COLO829 (cell line): Measurements from ENCODE around the gene AANAT.

Source experiments
- DNase-seq: peaks from one replicate; pipeline ENCODE4 v3.0.0; 2012; ENCODE audit warnings: low spot score

Gene AANAT

DNA sequence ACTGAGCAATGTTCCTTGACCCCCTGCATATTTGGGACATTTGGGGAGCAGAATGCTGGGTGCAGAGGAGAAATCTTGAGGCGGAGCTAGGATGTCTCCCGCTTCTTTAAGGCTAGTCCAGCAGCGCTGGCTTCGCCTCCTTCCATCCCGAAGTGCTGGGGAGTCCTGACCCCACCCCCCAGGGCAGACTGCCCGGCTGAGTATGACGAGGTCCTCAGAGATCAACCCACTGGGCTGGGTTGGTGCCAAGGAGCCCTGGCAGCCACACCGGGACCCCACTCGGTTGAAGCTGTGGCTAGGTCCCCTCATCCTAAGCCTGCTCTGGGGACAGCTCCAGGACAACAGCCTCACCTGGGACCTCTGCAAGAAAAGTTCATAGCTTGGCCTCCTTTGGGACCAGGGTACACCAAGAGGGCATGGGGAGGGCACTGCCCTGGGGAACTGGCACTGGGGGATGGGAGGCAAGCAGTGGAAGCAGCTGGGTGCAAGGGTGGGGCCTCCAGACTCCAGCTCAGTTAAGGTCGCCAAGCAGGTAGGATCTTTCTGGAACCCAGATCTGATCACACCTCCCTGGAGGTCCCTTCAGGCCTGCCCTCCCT is 22.8 kb downstream of the AANAT start:
- no peak for DNase-seq

DNA sequence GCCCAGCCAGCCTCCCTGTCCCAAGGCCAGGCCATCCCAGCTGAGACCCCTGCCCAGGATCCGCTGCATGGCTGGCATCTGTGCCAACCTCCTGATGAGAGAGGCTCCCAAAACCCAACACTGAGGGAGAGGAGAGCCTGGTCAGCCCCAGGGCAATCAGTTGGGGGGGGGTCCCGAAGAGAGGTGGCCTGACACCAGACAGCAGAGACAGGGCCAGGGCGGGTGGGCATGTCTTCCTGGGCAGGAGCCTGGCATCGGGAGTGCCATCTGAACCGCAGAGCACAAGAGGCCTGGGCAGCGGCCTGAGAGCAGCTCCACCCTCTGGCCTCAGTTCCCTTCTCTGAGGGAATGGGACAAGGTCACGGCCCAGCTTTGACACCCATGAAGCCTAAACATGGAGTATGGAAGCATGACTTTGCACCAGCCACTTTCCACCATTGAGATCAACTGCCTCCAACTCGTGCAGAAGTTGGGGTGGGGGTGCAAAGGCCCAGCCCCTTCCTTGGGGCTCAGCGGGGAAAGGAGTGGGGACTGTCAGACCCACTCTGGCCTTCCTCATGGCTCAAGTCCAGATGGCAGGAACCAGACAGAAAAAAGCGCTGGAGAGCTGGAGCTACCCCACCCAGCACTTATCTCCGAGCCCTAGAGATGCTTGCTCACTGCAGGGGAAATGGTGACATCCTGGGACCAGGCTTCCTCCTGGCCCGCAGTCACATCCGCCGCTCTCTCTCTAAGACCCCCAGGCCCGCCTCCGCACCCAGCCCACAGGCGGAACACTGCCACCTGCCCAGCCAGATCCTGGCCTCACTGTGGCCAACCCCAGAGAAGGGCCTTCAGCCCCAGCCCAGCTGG is 24.1 kb downstream of the AANAT start:
- no peak for DNase-seq

DNA sequence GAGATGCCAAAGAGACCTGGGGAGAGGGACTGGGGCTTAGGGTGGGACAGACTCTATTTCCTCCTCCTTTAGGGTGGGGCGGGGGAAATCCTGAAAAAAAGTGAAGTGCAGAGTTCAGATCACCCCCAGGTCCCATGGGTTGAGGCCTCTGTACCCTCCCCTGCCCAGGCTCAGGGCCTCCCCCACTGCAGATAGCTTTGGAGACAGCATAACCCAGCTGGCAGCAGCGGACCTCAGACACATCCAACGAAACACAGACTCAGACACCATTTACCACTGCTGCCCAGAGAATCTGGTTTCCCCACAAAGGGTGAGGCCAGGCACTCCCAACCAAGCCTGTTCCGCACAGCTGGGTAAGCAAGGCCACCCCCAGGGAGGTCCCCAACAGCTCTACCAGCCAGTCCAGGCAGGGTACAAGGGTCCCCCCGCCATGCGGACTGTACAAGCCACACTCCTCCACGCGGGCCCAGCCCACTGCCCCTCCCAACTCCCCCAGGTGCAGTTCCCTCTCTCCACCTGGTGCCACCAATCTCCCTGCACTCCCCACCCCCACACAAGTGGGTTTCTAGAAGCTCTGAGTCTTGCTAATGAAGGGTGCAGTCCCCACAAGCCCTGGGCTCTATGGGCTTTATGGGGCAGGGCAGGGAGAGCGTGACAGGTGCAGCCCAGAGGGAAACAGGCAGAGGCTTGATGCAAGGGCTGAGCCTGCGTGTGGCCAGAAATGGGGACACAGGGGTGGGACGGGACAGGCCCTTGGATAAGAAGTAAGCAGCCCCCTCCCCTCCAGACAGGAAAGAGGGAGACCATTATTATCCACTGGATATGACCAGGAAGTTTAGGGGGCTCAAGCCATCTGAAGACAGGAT is 25.0 kb downstream of the AANAT start:
- no peak for DNase-seq

DNA sequence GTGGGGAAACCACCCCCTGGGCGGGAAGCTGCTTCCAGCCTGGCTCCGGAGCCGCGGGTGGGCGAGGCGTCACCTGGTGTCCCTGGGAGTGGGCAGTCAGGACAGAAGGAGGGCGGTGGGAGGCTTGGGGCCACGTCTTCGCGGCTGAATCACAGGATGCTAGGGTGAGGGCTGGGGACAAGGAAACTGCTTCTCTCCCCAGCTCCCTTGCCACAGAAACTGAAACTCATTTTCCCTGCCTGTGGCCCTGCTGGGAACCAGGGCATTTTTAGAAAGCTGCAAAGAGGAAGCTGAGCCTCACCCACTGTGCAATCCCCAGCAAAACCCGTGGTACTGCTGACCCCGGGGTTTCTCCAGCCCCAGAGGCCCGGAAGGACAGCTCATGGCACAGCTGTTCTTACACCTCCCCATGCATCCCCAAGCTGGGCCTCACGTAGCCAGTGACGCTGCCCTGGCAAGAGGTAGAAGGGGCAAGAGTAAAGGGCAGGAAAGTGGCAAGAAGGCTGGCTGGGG is 25.6 kb downstream of the AANAT start:
- no peak for DNase-seq

DNA sequence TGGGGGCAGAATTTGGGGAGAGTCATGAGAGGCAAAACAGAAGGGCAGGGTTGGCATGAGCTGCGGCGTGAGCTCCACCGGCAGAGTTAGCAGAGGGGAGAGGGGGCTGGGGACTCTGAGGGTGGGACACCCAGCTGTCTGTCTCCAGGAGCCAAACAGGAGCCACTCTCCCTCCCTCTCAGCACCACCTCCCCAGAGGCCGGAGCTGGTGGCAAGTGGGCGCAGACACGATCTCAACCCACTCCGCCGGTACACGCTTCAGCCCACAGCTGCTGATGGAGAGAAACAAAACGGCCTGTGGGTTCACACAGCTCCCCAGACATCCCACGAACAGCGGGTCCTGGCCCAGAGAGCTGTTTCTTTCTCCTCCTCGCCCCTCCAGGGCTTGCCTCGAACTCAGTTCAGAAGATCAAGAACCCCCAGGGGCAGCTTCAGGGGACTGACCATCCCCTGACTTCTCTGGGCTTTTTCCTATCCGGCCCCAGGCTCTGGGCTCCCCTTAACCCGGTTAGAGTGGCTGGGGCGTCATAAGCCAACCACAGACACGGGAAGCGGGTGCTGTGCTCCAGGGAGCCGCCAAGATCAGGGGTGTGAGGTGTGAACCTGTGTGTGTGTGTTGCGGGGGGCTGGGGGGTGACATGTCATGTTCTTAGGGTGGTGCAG is 26.2 kb downstream of the AANAT start:
- no peak for DNase-seq

DNA sequence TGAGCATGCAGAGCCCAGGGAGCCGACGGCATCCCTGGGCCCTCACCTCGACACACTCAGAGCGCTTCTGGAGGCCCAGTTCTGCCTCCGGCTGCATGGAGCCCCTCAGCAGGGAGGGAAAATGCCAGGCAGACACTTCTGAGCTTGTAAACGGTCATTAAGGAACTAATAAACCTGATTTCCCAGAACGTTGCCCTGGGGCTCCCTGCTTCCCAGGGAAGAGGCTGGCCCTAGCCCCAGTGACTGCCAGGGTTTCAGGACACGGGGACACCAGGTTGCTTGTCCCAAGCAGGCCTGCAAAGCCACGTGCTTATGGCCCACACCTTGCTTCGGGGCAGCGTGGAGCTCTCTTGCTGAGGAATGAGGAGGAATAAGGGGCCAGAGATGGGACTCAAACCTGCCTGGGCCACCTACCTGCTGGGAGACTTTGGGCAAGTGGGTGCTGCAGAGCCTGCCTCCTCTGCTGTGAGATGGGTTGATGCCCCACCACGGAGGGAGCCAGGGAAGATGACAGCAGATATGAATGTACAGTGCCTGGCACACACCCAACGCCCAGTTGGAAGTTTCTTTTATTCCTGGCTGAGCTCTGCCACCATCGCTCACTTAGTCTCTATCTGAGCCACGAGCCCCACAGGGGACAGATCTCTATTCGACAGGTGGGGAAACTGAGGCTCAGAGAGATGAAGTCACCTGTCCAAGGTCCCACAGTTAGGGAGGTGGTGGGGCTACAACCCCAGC is 28.4 kb downstream of the AANAT start:
- no peak for DNase-seq

DNA sequence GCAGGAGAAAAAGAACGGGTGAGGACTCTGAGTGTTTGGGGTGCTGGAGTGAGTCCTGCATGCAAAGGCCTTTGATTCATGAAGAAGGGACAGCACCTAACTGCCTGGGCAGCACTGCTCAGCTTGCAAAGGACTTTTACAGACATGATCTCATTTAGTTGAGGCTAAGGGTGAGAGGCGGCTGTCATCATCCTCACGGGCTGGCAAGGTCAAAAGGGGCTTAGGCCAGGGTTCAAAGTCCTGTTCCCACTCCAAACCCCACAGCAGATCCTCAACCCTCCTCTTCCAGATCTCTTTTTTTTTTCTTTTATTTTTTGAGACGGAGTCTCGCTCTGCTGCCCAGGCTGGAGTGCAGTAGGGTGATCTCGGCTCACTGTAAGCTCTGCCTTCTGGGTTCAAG is 29.1 kb downstream of the AANAT start:
- no peak for DNase-seq

DNA sequence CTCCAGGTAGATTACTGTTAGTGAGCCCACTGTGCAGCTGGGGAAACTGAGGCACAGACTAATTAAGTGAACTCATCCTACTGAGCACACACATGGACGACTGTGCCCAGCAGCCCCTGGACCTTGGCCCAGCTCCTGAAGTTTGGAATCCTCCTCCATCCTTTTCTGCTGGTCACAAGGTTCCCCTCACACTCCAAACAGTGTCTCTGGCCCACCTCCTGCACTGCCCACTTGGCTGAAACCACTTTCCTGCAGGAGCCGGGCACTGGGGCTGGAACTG is 30.2 kb downstream of the AANAT start:
- DNase-seq, result no peak

DNA sequence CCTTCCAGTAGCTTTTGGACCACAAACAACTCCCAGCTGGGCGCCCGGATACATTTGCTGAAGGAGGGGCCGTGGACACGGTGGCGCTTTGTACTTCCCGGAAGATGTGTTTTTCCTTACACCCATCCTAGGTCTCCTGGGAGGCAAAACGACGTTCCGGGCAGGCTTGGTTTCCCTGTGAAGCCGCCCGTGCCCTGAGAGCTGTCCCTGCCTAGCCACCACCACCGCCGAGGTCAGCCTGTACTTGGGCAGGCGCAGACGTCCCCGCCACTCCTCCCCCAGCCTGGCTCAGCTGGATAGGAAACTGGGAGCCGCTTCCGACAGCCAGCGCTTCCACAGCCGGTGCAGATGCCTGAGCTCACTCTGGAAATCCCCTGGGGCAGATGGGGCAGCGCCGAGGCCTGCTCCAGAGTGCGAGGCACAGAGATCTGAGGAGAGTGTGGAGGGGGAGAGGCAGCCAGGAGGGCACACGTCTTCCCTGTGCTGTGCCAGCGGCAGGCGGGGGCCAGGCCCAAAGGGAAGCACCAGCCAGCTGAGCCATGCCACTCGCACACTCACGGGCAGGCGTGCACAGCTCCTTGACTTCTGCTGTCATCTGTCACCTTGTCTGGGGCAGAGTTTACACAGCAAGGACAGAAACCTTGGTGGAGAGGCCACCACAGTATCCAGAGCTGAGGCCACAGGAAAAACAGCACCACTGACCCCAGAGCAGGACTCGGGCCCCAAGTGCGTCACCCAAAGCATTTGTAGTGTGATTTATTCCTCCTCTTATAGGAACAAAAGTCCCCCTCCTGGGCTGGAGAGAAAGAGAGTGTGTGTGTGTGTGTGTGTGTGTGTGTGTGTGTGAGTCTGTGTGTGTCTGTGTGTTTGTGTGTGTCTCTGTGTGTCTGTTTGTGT is 30.8 kb downstream of the AANAT start:
- peak; percentile 39 for DNase-seq

DNA sequence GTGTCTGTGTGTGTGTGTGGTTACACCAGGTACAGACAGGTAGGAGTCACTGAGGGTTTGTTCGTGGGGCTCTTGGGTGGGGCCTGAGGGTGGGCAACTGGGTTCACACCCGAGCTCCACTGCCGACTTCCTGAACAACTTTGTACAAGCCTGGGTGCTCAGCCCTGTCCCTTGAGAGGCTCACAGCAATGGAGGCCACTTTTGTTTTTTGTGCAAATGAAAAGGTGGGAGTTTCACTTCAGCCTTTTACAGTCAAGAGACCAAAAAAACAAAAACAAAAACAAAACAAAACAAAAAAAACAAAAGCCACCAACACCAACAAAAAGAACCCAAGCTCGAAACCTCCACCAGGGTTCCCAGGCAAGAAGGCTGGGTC is 31.5 kb downstream of the AANAT start:
- no peak for DNase-seq

DNA sequence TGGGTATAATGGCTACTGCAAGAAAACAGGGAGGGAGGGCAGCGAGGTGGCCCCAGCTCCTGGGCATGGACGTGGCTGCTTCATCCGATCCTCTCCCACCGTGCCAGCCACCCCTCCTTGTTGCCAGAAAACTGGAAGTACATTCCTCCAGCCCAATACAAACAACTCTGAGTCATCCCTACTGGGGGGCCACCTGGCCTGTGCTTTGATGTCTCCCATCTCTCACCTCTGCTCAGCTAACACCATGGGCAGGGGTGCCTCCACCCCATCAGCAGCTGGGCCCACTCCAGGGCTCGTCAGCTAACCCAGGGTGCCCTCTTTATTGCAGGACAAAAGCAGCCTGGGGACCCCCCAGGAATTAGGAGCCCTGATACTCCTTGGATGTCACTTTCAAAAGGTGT is 31.9 kb downstream of the AANAT start:
- DNase-seq, result no peak

DNA sequence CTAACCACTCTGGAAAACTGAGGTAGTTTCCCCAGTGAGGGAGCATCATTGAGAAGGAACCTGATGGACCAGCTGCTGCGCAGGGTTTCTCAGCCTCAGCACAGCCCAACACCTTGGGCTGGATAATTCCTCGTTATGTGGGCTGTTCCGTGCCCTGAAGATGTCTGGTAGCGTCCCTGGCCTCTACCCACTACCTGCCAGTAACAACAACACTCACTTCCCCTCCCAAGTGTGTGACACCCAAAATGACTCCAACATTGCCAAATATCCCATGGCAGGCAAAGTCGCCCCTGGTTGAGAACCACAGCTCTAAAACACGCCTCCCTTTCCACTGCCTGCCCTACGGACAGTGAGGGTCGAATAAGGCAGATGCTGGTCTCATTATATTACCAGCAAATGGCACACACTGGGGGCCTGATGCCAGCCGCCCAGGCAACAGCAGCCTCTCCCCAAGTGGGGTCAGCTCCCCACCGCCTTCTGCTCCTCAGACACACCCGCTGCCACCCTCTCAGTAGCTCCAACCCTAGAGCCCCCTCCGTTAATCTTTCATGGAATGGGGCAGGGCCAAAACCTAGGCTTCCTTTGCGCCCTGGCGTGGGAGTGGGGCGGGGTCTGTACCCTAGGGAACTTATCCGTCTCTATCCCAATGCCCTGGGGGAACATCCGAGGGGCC is 32.8 kb downstream of the AANAT start:
- no peak for DNase-seq

DNA sequence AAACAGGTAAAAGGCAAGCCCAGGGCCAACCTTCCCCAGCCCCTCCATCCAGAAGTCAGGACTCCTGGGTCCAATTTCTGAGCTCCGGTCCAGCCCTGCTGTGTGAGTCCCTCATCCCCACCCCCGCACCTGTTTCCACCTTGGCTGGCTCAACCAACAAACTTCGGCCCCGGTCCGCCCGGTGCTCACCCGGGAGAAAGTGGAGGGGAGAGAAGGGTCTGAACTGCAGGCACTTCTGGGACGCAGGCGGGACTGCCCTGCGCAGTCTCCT is 33.3 kb downstream of the AANAT start:
- DNase-seq, result no peak

DNA sequence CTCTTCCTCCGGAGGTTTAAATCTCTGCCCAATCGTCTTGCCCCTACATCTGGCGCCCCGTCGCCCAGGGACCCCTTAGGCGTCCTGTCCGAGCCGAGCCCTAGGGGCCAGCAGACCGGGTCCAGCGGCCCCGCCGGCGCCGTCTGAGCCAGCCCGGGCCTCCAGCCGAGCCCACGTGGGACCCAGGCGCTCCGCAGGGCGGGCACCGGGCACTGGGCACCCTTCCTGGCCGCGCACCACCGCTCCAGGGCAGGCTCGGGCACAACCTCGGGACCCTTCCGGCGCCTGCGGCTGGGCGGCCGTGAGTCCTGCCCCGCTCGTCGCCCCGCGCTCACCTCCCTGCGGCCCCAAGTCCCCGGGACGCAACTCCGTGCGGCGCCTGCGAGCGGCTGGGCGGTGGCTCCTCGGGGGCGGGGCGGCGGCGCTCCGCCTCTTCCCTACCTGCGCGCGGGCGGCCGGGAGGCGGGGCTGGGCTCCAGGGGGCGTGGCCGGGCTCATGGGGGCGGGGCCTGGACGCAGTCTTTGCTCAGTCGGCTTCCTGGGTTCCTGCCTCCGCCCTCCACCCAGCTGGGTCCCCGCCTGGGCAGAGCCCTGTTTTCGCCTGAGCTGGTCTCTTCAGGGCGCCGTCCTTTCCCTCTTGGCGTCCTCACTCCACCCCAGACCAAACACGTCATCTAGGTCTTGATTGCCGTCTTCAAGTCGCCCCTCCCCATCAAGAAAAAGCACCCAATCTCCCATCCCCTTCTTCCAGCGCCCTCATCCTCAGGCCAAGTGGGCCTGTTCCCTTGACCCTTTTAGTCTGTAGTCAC is 33.8 kb downstream of the AANAT start, which contains the start of gene RHBDF2:
TSS of gene RHBDF2 (minus strand) at position 406 of the 809 bp plus-strand sequence. CDS start 19,899 bp downstream, outside the sequence.
- DNase-seq, result peak; percentile 79

DNA sequence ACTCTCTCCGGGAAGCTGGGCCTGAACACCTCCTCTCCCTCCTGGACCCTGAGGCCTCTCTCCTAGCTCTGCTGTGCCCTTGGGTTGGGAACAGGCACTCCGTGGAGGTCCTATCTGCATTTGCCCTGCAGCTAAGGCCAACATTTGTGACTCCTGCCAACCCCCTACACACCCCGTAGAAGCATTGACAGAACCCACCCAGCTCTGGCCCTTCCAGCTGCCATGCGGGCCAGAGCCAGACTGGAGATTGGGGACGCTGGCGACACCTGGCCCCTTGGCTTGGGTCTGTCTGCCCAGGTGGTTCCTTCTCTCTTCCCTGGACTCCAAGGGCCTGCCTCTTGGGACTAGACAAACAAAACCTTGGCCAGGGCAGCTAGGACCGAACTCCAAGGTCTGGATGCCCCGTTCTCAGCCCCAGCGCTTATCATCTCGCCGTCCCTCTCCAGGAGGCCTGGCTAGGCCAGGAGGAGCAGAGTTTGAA is 34.5 kb downstream of the AANAT start:
- no peak for DNase-seq

DNA sequence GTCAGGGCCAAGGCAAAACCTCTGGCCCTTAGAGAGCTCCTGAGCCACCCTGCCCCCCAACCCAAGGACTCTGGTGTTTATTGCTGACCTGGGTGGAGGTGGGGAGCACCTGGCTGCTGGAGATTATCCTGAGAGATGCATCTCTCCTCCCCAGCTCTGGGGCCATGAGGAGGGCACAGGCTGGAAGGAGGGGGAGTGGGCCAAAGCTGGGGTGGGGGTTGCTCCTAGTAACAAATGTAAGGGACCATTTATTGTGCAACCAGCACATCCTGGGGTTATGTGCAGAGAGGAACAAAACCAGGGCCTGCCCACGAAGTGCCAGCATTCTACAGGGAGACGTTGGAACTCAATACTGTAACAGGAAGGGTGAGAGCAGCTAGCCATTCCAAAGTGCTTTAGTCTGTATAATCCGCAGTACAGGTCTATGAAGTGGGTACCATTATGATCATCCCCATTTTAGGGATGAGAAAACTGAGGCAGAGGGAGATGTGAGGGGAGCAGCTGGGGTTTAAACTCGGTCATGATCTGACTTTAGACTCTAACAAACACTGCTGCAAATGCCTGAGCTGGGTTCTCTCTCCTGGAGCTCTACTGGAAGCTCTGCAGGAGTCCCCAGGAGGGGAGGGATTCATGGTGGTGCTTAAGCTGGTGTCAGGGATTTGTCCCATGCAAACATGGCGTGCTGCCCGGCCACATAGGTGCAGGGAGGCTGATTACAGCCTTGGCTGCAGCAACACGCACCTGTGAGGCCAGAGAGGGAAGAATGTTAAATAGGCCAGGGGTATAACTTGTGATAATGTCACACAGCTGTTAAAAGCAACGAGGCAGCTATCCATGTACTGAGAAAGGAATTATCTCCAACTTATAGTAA is 35.2 kb downstream of the AANAT start:
- no peak for DNase-seq

DNA sequence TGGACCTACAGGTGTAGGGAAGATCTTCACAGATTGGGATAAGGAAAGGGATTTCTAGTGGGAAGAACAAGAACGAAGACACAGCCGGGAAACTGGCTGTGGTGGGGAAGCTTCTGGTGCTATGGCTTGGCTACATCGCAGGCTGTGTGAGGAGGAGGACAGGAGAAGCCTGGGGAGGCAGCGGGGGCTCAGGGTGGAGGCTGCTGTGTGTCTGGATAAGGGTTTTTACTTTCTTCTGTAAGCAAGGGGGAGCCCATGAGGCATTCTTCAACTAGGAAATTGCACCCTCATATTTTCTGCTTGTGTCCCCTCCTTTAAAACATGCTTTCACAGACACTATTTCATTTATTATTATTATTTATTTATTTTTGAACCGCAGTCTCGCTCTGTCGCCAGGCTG is 36.7 kb downstream of the AANAT start:
- no peak for DNase-seq
